ENCODE results near the gene XRCC3. TPM values are rescaled to one million over a fixed set of nuclear protein-coding genes. Genes with fewer than 3 reads are reported as not detected.

Gene XRCC3
- total RNA-seq, 1 experiment from 2014 or later = 46.7 TPM

DNA sequence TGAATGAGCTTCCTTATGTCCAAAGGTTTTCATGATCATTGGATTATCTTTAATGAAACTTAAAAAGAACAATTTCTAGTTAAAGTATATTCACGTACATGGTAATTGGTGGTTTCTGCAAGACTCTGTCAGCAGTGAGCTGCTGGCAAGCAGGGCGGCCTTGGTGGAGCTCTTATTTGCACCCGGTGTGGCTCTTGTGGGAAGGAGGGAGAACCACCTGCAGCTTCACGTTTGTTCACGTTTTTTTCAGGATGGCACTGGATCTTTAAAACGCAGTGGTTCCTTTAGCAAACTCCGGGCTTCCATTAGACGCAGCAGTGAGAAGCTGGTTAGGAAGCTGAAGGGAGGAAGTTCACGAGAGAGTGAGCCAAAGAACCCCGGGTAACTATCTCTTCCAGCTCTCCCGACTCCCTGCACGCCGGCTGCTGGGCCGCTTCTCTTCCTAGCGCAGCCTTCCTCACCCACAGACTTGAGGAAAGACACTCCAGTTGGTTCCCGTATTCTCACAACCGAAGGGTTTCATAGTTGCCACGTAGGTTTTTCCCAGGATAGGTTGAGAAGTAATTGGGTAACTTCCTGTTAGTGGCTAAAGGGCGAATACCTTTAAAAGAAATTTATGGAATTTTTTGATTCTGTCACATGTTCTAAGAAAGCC is 28.3 kb downstream of the XRCC3 start:
- TF ChIP-seq SMAD3 (CRISPR knock-in tag; IDR thresholded peaks at IDR 0.05; ENCODE audit: borderline replicate concordance) = no peak
- no peak for TF ChIP-seq SMAD4 (CRISPR knock-in tag; IDR thresholded peaks at IDR 0.05)
- TF ChIP-seq, protein P1, sequence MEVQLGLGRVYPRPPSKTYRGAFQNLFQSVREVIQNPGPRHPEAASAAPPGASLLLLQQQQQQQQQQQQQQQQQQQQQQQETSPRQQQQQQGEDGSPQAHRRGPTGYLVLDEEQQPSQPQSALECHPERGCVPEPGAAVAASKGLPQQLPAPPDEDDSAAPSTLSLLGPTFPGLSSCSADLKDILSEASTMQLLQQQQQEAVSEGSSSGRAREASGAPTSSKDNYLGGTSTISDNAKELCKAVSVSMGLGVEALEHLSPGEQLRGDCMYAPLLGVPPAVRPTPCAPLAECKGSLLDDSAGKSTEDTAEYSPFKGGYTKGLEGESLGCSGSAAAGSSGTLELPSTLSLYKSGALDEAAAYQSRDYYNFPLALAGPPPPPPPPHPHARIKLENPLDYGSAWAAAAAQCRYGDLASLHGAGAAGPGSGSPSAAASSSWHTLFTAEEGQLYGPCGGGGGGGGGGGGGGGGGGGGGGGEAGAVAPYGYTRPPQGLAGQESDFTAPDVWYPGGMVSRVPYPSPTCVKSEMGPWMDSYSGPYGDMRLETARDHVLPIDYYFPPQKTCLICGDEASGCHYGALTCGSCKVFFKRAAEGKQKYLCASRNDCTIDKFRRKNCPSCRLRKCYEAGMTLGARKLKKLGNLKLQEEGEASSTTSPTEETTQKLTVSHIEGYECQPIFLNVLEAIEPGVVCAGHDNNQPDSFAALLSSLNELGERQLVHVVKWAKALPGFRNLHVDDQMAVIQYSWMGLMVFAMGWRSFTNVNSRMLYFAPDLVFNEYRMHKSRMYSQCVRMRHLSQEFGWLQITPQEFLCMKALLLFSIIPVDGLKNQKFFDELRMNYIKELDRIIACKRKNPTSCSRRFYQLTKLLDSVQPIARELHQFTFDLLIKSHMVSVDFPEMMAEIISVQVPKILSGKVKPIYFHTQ (CRISPR knock-in tag; IDR thresholded peaks at IDR 0.05) = no peak
- no peak for TF ChIP-seq GTF2I (CRISPR knock-in tag; conservative IDR thresholded peaks at IDR 0.05)
- no peak for TF ChIP-seq IRF2 (CRISPR knock-in tag; IDR thresholded peaks at IDR 0.05; ENCODE audit: borderline replicate concordance, low read depth)
- TF ChIP-seq, protein P2, sequence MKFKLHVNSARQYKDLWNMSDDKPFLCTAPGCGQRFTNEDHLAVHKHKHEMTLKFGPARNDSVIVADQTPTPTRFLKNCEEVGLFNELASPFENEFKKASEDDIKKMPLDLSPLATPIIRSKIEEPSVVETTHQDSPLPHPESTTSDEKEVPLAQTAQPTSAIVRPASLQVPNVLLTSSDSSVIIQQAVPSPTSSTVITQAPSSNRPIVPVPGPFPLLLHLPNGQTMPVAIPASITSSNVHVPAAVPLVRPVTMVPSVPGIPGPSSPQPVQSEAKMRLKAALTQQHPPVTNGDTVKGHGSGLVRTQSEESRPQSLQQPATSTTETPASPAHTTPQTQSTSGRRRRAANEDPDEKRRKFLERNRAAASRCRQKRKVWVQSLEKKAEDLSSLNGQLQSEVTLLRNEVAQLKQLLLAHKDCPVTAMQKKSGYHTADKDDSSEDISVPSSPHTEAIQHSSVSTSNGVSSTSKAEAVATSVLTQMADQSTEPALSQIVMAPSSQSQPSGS (CRISPR knock-in tag; IDR thresholded peaks at IDR 0.05; ENCODE audit: borderline replicate concordance, low read depth) = no peak
- no peak for TF ChIP-seq ZNF416 (CRISPR knock-in tag; IDR thresholded peaks at IDR 0.05)
- no peak for TF ChIP-seq ETV6 (CRISPR knock-in tag; IDR thresholded peaks at IDR 0.05)
- no peak for TF ChIP-seq MYBL2 (CRISPR knock-in tag; IDR thresholded peaks at IDR 0.05)
- TF ChIP-seq SP1 (CRISPR knock-in tag; conservative IDR thresholded peaks at IDR 0.05) = no peak
- TF ChIP-seq TCF7 (CRISPR knock-in tag; IDR thresholded peaks at IDR 0.05; ENCODE audit: low read depth) = no peak
- no peak for TF ChIP-seq JUN (CRISPR knock-in tag; IDR thresholded peaks at IDR 0.05)
- TF ChIP-seq FOXJ3 (CRISPR knock-in tag; IDR thresholded peaks at IDR 0.05; ENCODE audit: borderline replicate concordance) = no peak
- TF ChIP-seq, protein P3, sequence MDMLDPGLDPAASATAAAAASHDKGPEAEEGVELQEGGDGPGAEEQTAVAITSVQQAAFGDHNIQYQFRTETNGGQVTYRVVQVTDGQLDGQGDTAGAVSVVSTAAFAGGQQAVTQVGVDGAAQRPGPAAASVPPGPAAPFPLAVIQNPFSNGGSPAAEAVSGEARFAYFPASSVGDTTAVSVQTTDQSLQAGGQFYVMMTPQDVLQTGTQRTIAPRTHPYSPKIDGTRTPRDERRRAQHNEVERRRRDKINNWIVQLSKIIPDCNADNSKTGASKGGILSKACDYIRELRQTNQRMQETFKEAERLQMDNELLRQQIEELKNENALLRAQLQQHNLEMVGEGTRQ (CRISPR knock-in tag; IDR thresholded peaks at IDR 0.05) = no peak
- no peak for TF ChIP-seq SOX15 (CRISPR knock-in tag; IDR thresholded peaks at IDR 0.05)
- TF ChIP-seq CREB1 (CRISPR knock-in tag; IDR thresholded peaks at IDR 0.05) = no peak
- TF ChIP-seq, protein P4, sequence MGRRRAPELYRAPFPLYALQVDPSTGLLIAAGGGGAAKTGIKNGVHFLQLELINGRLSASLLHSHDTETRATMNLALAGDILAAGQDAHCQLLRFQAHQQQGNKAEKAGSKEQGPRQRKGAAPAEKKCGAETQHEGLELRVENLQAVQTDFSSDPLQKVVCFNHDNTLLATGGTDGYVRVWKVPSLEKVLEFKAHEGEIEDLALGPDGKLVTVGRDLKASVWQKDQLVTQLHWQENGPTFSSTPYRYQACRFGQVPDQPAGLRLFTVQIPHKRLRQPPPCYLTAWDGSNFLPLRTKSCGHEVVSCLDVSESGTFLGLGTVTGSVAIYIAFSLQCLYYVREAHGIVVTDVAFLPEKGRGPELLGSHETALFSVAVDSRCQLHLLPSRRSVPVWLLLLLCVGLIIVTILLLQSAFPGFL (CRISPR knock-in tag; IDR thresholded peaks at IDR 0.05; ENCODE audit: borderline replicate concordance) = no peak
- TF ChIP-seq, protein P5, sequence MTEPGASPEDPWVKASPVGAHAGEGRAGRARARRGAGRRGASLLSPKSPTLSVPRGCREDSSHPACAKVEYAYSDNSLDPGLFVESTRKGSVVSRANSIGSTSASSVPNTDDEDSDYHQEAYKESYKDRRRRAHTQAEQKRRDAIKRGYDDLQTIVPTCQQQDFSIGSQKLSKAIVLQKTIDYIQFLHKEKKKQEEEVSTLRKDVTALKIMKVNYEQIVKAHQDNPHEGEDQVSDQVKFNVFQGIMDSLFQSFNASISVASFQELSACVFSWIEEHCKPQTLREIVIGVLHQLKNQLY (CRISPR knock-in tag; IDR thresholded peaks at IDR 0.05) = no peak
- ChIA-PET POLR2A (no interaction called here), CTCF (no interaction called here)
- H3K9me3 Mint-ChIP-seq = no peaks in the 10 kb centered on the region
- peak overlapping the region; percentile 49; the same call in 1 of the 2 replicates for H3K27ac Mint-ChIP-seq
- no peak for DNase-seq (ENCODE audit: low spot score)
- H3K4me3 Mint-ChIP-seq = no peak overlapping the region
- no peaks in the 10 kb centered on the region; the same call in 1 of the 2 replicates for H3K4me1 Mint-ChIP-seq
- H3K36me3 Mint-ChIP-seq = peaks cover 42% of the 10 kb centered on the region
- H3K27me3 Mint-ChIP-seq (ENCODE audit: low read depth) = no peaks in the 10 kb centered on the region
- ATAC-seq = no peak

Measured in WTC11 (cell line).